Ishikawa (cell line): Measurements from ENCODE around the gene TBC1D20.

Experiments
- CEBPB ChIP-seq: IDR thresholded peaks from 2 replicates; pipeline ENCODE4 v1.6.1; 2012
- CREB1 ChIP-seq: IDR thresholded peaks from 2 replicates; pipeline ENCODE4 v1.6.1; 2012; ENCODE audit warnings: low read depth
- EGR1 ChIP-seq: IDR thresholded peaks from 2 replicates; pipeline ENCODE4 v1.6.1; 2012
- EP300 ChIP-seq: IDR thresholded peaks from 2 replicates; pipeline ENCODE4 v1.6.1; 2012; ENCODE audit warnings: borderline replicate concordance
- FOXM1 ChIP-seq: IDR thresholded peaks from 2 replicates; pipeline ENCODE4 v1.6.1; 2012; ENCODE audit warnings: low read depth, borderline replicate concordance
- NFIC ChIP-seq: IDR thresholded peaks from 2 replicates; pipeline ENCODE4 v1.6.1; 2012
- RAD21 ChIP-seq: IDR thresholded peaks from 2 replicates; pipeline ENCODE4 v1.6.1; 2012; ENCODE audit warnings: low read depth
- REST ChIP-seq: IDR thresholded peaks from 2 replicates; pipeline ENCODE4 v1.6.1; 2012; ENCODE audit warnings: low read depth, mild to moderate bottlenecking
- TAF1 ChIP-seq: IDR thresholded peaks from 2 replicates; pipeline ENCODE4 v1.6.1; 2012; ENCODE audit warnings: low read depth, mild to moderate bottlenecking
- TCF12 ChIP-seq: IDR thresholded peaks from 2 replicates; pipeline ENCODE4 v1.6.1; 2012; ENCODE audit warnings: low read depth
- TEAD4 ChIP-seq: IDR thresholded peaks from 2 replicates; pipeline ENCODE4 v1.6.1; 2012
- YY1 ChIP-seq: IDR thresholded peaks from 2 replicates; pipeline ENCODE4 v1.6.1; 2012; ENCODE audit warnings: low read depth
- ZBTB7A ChIP-seq: IDR thresholded peaks from 2 replicates; pipeline ENCODE4 v1.6.1; 2012; ENCODE audit warnings: low read depth
- TF ChIP-seq, protein P1 (sequence below): IDR thresholded peaks from 2 replicates; pipeline ENCODE4 v1.6.1; 2012
- TF ChIP-seq, protein P2 (sequence below): IDR thresholded peaks from 2 replicates; pipeline ENCODE4 v1.6.1; 2012

Gene TBC1D20

GRCh38 chr20:434661-435419 is 27.5 kb downstream of the TBC1D20 start:
- TF ChIP-seq NFIC (no peak), TEAD4 (no peak), CREB1 (no peak), ZBTB7A (no peak), YY1 (no peak), REST (no peak)

- no peak for TF ChIP-seq TCF12
Measured at GRCh38 chr20:434221-434620, 28.1 kb downstream of the TBC1D20 start.

GRCh38 chr20:433300-433975 is 28.9 kb downstream of the TBC1D20 start:
- no peak for TF ChIP-seq YY1
- no peak for TF ChIP-seq NFIC
- TF ChIP-seq CREB1 = no peak
- no peak for TF ChIP-seq RAD21
- TF ChIP-seq, protein P1, sequence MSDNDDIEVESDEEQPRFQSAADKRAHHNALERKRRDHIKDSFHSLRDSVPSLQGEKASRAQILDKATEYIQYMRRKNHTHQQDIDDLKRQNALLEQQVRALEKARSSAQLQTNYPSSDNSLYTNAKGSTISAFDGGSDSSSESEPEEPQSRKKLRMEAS = no peak
- no peak for TF ChIP-seq TEAD4
- TF ChIP-seq, protein P2, sequence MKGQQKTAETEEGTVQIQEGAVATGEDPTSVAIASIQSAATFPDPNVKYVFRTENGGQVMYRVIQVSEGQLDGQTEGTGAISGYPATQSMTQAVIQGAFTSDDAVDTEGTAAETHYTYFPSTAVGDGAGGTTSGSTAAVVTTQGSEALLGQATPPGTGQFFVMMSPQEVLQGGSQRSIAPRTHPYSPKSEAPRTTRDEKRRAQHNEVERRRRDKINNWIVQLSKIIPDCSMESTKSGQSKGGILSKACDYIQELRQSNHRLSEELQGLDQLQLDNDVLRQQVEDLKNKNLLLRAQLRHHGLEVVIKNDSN = no peak
- no peak for TF ChIP-seq EGR1
- TF ChIP-seq REST = no peak
- no peak for TF ChIP-seq ZBTB7A
- no peak for TF ChIP-seq FOXM1
- no peak for TF ChIP-seq TAF1
- TF ChIP-seq EP300 = no peak
- TF ChIP-seq TCF12 = no peak
- no peak for TF ChIP-seq CEBPB

GRCh38 chr20:432677-433299 is 29.5 kb downstream of the TBC1D20 start:
- no peak for TF ChIP-seq CREB1
- TF ChIP-seq YY1 = no peak
- TF ChIP-seq EP300 = no peak
- TF ChIP-seq CEBPB = no peak
- TF ChIP-seq, protein P1 = no peak
- TF ChIP-seq EGR1 = no peak
- TF ChIP-seq NFIC = no peak
- TF ChIP-seq, protein P2 = no peak
- no peak for TF ChIP-seq TAF1

DNA sequence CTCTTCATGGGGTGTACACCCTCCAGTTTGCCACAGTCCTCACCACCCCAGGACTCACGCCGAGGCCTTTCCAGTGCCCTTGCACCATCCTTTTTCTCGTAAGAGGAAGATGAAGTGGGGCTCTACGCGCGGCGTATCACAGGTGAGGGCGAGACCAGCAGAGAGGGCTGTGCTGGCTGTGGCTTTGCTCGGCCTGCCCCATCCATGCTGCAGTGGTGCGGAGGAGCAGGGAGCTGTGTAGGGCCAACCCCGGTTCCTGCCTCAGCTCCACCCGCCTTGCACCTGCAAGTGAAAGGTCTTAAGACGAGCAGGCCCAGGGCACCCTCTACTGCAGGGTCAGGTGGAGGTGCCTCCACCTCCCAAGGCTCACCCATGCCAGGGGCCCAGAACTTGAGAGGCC is 30.1 kb downstream of the TBC1D20 start:
- TF ChIP-seq YY1 (no peak), CEBPB (no peak), TEAD4 (no peak), CREB1 (no peak), NFIC (no peak), FOXM1 (no peak)
- TF ChIP-seq, protein P1 = no peak
